ENCODE results near the gene DMKN.
A peak's percentile ranks its signal among the peaks of the same experiment; 100 is the strongest.

The DMKN gene

DNA sequence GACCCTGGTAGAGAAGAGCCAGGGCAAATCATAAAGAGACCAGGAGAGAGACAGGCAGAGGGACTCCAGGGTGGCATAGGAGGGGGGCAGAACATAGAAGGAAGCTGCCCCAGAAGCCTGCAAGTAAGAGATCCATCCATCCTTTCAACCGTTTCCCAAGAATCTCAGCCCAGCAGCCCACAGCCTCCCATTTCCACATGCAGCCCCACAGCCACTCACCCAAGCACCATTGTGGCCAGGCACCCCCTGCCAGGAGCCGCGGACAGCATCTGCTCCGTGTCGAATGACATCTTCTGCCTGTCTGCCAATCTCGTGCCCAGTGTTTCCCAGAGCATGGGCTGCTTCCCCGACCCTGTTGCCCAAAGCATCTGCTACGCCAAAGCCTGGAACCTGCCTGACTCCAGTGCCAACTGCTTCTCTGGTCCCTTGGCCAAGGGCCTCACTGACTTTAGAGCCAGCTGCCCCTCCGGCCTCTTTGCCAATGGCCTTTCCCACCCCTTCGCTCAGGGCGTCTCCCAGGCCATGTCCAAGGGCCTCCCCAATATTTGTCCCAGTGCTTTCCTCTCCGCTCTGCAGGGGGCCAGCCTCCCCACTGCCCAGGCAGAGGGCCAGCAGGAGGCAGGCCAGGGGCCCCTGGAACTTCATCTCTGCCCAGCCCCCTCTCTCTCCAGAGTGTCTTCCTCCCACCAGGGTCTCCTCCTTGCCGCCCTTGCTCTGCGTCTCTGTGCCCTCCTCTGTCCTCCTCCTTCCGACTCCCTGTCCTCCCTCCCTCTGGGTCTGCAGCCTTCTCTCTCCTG lies 420 bp downstream of the DMKN start:
- no peak for TF ChIP-seq CTCF (conservative IDR thresholded peaks at IDR 0.05; ENCODE audit: low read depth, low read length)
- no peak overlapping the region for H3K4me3 ChIP-seq (ENCODE audit: low read length)

DNA sequence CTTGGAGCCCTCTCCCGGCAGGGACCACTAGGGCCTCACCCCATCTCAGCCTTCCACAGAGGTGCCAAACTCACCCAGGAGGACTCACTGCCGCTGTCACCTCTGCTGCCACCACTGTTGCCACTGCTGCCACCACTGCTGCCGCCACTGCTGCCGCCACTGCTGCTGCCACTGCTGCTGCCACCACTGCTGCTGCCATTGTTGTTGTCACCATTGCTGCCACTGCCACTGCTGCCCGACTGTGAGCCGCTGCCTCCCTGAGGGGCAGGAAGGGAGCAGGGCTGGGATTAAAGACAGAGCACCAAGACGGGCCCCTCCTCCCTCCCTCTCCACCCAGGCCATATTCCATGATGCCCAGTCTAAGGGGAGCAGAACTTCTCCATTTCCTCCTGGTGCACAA lies 2.1 kb downstream of the DMKN start:
- no peak for TF ChIP-seq CTCF (conservative IDR thresholded peaks at IDR 0.05; ENCODE audit: low read depth, low read length)
- DNase-seq (ENCODE audit: low read depth): no peak
- no peak overlapping the region for H3K4me3 ChIP-seq (ENCODE audit: low read length)

More for the DNA sequence above, 420 bp downstream of the DMKN start:
- DNase-seq (ENCODE audit: low read depth): no peak

- DNase-seq (ENCODE audit: low read depth): no peak
- TF ChIP-seq CTCF (conservative IDR thresholded peaks at IDR 0.05; ENCODE audit: low read depth, low read length): no peak
- H3K4me3 ChIP-seq (ENCODE audit: low read length): no peak overlapping the region
Observed at GRCh38 chr19:35510626-35510964, 2.9 kb downstream of the DMKN start.

DNA sequence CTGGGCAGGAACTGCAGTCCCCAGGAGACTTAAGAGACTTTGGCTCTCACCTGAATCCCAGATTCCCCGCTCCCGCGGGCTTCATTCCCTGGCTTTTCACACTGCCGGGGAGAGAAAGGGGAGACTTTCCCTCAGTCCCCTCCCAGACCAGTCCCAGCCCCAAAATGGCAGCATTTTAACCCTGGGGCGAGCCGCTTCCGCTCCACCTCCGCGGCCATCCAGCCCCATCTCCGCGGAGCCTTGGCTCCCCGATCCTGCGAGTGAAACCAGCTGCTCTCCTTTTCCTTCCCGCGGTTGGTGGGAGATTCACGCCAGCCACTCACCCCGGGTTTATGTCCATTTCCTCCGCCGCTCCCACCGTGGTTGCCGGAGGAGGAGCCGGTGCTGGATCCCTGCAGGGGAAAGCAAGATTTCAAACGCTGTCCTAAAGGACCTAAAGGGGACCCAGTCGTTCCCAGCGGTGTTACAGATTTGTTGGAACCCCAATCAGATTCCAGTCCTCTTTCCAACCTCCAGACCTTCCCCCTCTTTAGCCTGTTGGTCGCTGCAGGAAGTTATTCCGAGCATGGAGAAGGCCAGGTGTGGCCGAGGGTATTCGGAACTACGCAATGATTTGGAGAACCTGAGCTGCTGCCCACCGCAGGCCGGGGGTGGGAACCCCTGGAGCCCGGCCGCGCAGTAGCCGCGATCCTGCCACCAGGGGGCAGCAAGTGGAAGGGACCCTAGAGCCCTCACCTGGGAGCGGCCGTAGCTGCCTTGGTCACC lies 3.4 kb downstream of the DMKN start:
- DNase-seq (ENCODE audit: low read depth): no peak
- peak overlapping the region; percentile 49 for H3K4me3 ChIP-seq (ENCODE audit: low read length)
- TF ChIP-seq CTCF (conservative IDR thresholded peaks at IDR 0.05; ENCODE audit: low read depth, low read length): peak; percentile 93

- no peak for TF ChIP-seq CTCF (conservative IDR thresholded peaks at IDR 0.05; ENCODE audit: low read depth, low read length)
- no peak for DNase-seq (ENCODE audit: low read depth)
- H3K4me3 ChIP-seq (ENCODE audit: low read length): peak overlapping the region; percentile 49
Observed at GRCh38 chr19:35509018-35509652, 4.3 kb downstream of the DMKN start.

DNA sequence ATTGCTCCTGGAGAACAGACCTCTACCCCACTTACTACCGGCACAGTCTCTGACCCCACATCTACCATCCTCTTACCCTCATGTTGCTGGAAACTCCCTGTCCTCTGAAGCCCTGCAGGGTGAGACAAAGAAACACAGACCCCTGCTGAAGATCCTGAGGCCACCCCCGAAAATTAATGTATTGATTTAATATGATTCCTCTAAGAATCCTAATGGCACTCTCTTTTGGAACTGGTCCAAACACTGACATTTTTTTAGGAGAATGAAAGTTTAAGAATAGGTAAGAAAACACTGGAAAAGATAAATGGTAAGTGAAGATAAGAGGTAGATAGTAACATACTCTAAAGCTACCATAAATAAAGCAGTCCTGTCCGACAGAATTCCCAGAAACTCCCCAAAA lies 5.3 kb downstream of the DMKN start:
- H3K4me3 ChIP-seq (ENCODE audit: low read length): no peak overlapping the region
- no peak for TF ChIP-seq CTCF (conservative IDR thresholded peaks at IDR 0.05; ENCODE audit: low read depth, low read length)
- DNase-seq (ENCODE audit: low read depth): no peak

All from retinal pigment epithelial cell (primary cell).